ENCODE results near the gene PODXL2.

Gene PODXL2

GRCh38 chr3:127630811-127631714, 2.1 kb downstream of the PODXL2 start:
- no peak overlapping the region for H3K4me3 ChIP-seq (replicated peaks; ENCODE audit: low read depth, low read length)
- DNase-seq (ENCODE audit: extremely low read depth, insufficient read length) = no peak
- TF ChIP-seq, protein P1, sequence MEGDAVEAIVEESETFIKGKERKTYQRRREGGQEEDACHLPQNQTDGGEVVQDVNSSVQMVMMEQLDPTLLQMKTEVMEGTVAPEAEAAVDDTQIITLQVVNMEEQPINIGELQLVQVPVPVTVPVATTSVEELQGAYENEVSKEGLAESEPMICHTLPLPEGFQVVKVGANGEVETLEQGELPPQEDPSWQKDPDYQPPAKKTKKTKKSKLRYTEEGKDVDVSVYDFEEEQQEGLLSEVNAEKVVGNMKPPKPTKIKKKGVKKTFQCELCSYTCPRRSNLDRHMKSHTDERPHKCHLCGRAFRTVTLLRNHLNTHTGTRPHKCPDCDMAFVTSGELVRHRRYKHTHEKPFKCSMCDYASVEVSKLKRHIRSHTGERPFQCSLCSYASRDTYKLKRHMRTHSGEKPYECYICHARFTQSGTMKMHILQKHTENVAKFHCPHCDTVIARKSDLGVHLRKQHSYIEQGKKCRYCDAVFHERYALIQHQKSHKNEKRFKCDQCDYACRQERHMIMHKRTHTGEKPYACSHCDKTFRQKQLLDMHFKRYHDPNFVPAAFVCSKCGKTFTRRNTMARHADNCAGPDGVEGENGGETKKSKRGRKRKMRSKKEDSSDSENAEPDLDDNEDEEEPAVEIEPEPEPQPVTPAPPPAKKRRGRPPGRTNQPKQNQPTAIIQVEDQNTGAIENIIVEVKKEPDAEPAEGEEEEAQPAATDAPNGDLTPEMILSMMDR (IDR thresholded peaks at IDR 0.05; ENCODE audit: insufficient read depth, low read length, poor library complexity, severe bottlenecking) = no peak
- H3K36me3 ChIP-seq (ENCODE audit: control insufficient read depth, insufficient read depth, low read length) = no peaks in the 10 kb centered on the region
- H3K27me3 ChIP-seq (replicated peaks; ENCODE audit: control insufficient read depth, insufficient read depth, low read length) = peaks cover 7% of the 10 kb centered on the region

DNA sequence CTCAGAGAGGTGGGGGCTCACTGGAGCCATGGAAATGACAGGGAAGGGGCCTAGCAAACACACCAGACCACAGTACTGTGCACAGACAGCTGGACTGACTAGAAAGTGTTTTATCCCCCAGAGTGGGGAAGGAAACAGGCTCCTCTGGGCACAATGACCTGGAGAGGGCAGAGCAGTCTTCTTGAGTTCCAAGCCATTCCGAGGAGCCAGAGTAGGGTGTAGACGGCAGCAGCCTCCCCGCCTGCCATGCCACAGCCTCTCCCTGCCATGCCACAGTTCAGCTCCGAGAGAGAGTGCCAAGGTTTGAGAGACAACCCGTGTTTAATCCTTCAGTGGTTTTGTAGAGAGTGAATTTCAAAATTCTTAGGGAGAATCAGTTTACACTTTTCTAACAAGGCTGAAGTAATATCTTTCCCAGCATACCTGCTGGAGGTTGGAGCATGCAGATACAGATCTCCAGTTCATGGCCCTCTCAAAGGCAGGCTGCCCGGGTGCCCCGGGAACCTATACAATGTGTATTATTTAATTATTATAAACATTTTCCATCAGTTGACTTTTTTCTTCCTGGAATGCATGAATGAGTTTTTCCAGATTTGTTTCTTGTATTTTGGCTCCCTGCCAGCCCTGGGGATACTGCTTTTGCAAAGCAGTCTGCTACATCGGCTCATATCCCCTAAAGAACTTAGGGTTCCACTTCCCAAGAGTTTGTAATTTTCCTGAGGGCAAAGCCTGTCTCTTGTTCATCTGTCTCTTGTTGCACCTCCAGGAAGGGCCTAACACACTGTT, 3.2 kb downstream of the PODXL2 start:
- TF ChIP-seq, protein P1 (IDR thresholded peaks at IDR 0.05; ENCODE audit: insufficient read depth, low read length, poor library complexity, severe bottlenecking) = no peak
- H3K36me3 ChIP-seq (ENCODE audit: control insufficient read depth, insufficient read depth, low read length) = no peaks in the 10 kb centered on the region
- H3K4me3 ChIP-seq (replicated peaks; ENCODE audit: low read depth, low read length) = no peak overlapping the region
- peaks cover 7% of the 10 kb centered on the region for H3K27me3 ChIP-seq (replicated peaks; ENCODE audit: control insufficient read depth, insufficient read depth, low read length)
- DNase-seq (ENCODE audit: extremely low read depth, insufficient read length) = no peak

- H3K36me3 ChIP-seq (ENCODE audit: control insufficient read depth, insufficient read depth, low read length) = no peaks in the 10 kb centered on the region
- TF ChIP-seq, protein P1 (IDR thresholded peaks at IDR 0.05; ENCODE audit: insufficient read depth, low read length, poor library complexity, severe bottlenecking) = no peak
- H3K27me3 ChIP-seq (replicated peaks; ENCODE audit: control insufficient read depth, insufficient read depth, low read length) = peaks cover 2% of the 10 kb centered on the region
- DNase-seq (ENCODE audit: extremely low read depth, insufficient read length) = no peak
- H3K4me3 ChIP-seq (replicated peaks; ENCODE audit: low read depth, low read length) = no peak overlapping the region
These were observed 5.7 kb downstream of the PODXL2 start for GRCh38 chr3:127634653-127635052.

DNA sequence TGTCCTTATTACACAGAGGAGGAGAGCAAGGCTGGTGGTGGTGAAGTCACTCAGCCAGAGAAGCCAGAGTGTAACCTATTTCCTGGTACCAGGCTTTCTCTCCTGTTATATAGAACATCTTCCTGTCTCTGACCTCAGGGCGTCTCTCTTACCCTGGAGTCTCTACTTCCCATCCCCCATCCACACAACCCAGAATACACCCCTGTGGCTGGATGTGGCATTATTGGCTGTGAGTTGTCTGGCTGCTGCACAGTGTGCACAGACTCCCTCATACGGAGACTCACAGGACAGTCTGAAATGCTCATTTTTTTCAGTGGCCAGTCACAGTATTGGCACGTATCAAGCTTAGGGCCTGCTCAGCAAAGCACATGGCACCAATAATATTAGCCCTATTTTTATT, 8.6 kb downstream of the PODXL2 start:
- H3K36me3 ChIP-seq (ENCODE audit: control insufficient read depth, insufficient read depth, low read length) = no peaks in the 10 kb centered on the region
- no peak for DNase-seq (ENCODE audit: extremely low read depth, insufficient read length)
- H3K27me3 ChIP-seq (replicated peaks; ENCODE audit: control insufficient read depth, insufficient read depth, low read length) = no peaks in the 10 kb centered on the region
- TF ChIP-seq, protein P1 (IDR thresholded peaks at IDR 0.05; ENCODE audit: insufficient read depth, low read length, poor library complexity, severe bottlenecking) = no peak
- no peak overlapping the region for H3K4me3 ChIP-seq (replicated peaks; ENCODE audit: low read depth, low read length)

GRCh38 chr3:127637971-127638370, 9.0 kb downstream of the PODXL2 start:
- DNase-seq (ENCODE audit: extremely low read depth, insufficient read length) = no peak
- TF ChIP-seq, protein P1 (IDR thresholded peaks at IDR 0.05; ENCODE audit: insufficient read depth, low read length, poor library complexity, severe bottlenecking) = no peak
- no peaks in the 10 kb centered on the region for H3K27me3 ChIP-seq (replicated peaks; ENCODE audit: control insufficient read depth, insufficient read depth, low read length)
- H3K4me3 ChIP-seq (replicated peaks; ENCODE audit: low read depth, low read length) = no peak overlapping the region
- H3K36me3 ChIP-seq (ENCODE audit: control insufficient read depth, insufficient read depth, low read length) = no peaks in the 10 kb centered on the region
